ENCODE measurements around the gene NHLRC3. TPM values are rescaled to one million over a fixed set of nuclear protein-coding genes. Genes with fewer than 3 reads are reported as not detected.

The NHLRC3 gene
- total RNA-seq, 1 experiment from 2014 or later: 10.6 TPM

DNA sequence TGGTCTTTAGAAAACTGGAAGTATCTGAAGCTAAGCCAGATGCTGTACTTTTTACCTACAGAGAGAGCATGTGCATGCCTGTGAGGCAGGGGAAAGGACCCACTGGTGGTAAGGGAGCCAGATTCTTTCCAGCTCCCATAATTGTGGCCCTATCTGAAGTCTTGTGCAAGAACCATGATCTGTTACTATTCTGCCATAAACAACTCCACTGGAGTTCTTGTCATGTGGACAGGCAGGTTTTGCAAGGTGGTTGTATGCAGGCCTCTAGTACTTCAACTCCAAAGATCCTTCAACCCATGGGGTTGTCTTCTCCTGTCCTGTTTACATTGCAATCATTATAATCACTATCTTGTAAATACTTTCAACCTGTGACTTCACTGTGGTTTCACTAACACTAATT is 14.5 kb upstream of the NHLRC3 start:
- Histone ChIP-seq H3K4me2 (ENCODE audit: low read length) (no peak overlapping the region), H3F3A (ENCODE audit: low read length, unreplicated experiment) (no peaks in the 10 kb centered on the region), H3K79me2 (ENCODE audit: low read length) (no peaks in the 10 kb centered on the region), H3K4me3 (ENCODE audit: low read length) (no peak overlapping the region), H4K20me1 (ENCODE audit: low read length) (no peaks in the 10 kb centered on the region), H3K27ac (ENCODE audit: low read length) (no peak overlapping the region), H3K9me2 (replicated peaks; ENCODE audit: low read length) (no peaks in the 10 kb centered on the region), H3K27me3 (ENCODE audit: low read length) (no peaks in the 10 kb centered on the region), H3K4me1 (ENCODE audit: insufficient read depth, low read length) (0 out of 2 replicates have a peak, but pooled peaks cover 7% of the 10 kb centered on the region), H3K9ac (ENCODE audit: low read length) (no peak overlapping the region), H3K9me3 (ENCODE audit: low read length) (no peaks in the 10 kb centered on the region), H3K36me3 (ENCODE audit: low read depth, low read length) (peaks cover 41% of the 10 kb centered on the region), H2AFZ (ENCODE audit: low read length) (no peak overlapping the region)
- intact Hi-C loops (cut with micrococcal nuclease): no loop called here
- DNase-seq (peak; percentile 37), ATAC-seq (0 out of 2 replicates have a peak, but pooled peaks have one; percentile 27)
- no TSS peak for BruUV-seq (replicated peaks)
- CTCF ChIA-PET: interaction anchor here (0.6 kb wide), 1 partner anchor 579 kb away, joined by 3 read pairs; the partner anchor contains the start of gene LHFPL6
- TF ChIP-seq EZH2 (IDR thresholded peaks at IDR 0.05; ENCODE audit: low read length, unreplicated experiment) (no peak), CTCF (conservative IDR thresholded peaks at IDR 0.05; ENCODE audit: low read depth, low read length) (no peak), EZH2phosphoT487 (IDR thresholded peaks at IDR 0.05; ENCODE audit: borderline replicate concordance, low read length) (no peak)
- POLR2A ChIA-PET (ENCODE audit: unreplicated experiment): no interaction called here

DNA sequence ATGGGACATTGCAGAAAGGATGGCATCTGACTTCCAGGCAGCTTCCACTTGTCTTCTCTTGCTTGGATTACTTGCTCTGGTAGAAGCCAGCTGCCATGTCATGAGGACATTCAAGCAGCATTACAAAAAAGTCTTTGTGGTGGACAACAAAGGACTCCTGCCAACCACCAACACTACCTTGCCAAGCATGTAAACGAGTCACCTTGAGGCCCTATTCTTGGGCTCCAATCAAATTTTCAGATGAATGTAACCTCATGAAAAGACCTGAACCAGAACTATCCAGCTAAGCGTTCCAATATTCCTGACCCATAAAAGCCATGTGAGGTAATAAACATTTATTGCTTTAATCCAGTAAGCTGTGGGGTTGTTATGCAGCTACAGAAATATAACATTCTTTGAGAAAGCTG is 12.8 kb upstream of the NHLRC3 start:
- CTCF ChIA-PET: no interaction called here
- Histone ChIP-seq H3K79me2 (ENCODE audit: low read length) (peaks cover under 1% of the 10 kb centered on the region; the same call in 1 of the 2 replicates), H2AFZ (ENCODE audit: low read length) (no peak overlapping the region), H3K9me3 (ENCODE audit: low read length) (no peaks in the 10 kb centered on the region), H3K36me3 (ENCODE audit: low read depth, low read length) (peaks cover 43% of the 10 kb centered on the region), H3K9ac (ENCODE audit: low read length) (no peak overlapping the region), H3K4me3 (ENCODE audit: low read length) (no peak overlapping the region), H3K27me3 (ENCODE audit: low read length) (no peaks in the 10 kb centered on the region), H3K4me2 (ENCODE audit: low read length) (no peak overlapping the region), H3K9me2 (replicated peaks; ENCODE audit: low read length) (no peaks in the 10 kb centered on the region), H3F3A (ENCODE audit: low read length, unreplicated experiment) (no peaks in the 10 kb centered on the region), H3K27ac (ENCODE audit: low read length) (no peak overlapping the region), H4K20me1 (ENCODE audit: low read length) (no peaks in the 10 kb centered on the region), H3K4me1 (ENCODE audit: insufficient read depth, low read length) (0 out of 2 replicates have a peak, but pooled peaks cover 7% of the 10 kb centered on the region)
- POLR2A ChIA-PET (ENCODE audit: unreplicated experiment): no interaction called here
- intact Hi-C loops (cut with micrococcal nuclease): no loop called here
- TF ChIP-seq EZH2 (IDR thresholded peaks at IDR 0.05; ENCODE audit: low read length, unreplicated experiment): no peak
- TF ChIP-seq CTCF (conservative IDR thresholded peaks at IDR 0.05; ENCODE audit: low read depth, low read length): no peak
- no peak for TF ChIP-seq EZH2phosphoT487 (IDR thresholded peaks at IDR 0.05; ENCODE audit: borderline replicate concordance, low read length)
- DNase-seq (peak; percentile 10), ATAC-seq (peak; percentile 71)
- no TSS peak for BruUV-seq (replicated peaks)

DNA sequence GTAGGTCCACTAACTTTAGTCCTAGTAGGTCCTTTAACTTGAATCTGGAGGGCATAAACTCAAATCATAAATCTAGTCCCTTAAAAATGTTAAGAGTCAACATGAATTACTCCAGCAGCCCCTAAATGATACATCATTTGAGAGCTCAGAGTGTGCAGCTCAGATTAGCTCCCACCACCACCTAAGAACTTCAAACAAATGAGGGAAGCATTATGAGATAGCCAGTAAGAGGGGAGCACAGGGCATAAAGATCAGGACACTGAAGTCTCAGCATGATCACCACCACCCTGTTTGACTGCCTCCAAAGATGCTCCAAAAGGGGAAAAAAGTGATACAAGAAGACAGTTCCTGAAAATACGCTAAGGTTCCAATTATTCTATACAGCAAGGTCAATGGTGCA is 6.1 kb upstream of the NHLRC3 start:
- H4K20me1 ChIP-seq (ENCODE audit: low read length): peaks cover 18% of the 10 kb centered on the region
- H3K4me1 ChIP-seq (ENCODE audit: insufficient read depth, low read length): 0 out of 2 replicates have a peak, but pooled peaks cover 5% of the 10 kb centered on the region
- H3K27ac ChIP-seq (ENCODE audit: low read length): no peak overlapping the region
- no peaks in the 10 kb centered on the region for H3K9me2 ChIP-seq (replicated peaks; ENCODE audit: low read length)
- H3K4me3 ChIP-seq (ENCODE audit: low read length): no peak overlapping the region
- CTCF ChIA-PET: no interaction called here
- peaks cover 63% of the 10 kb centered on the region for H3K79me2 ChIP-seq (ENCODE audit: low read length)
- H3K9ac ChIP-seq (ENCODE audit: low read length): no peak overlapping the region
- H3K4me2 ChIP-seq (ENCODE audit: low read length): no peak overlapping the region
- no peak for TF ChIP-seq CTCF (conservative IDR thresholded peaks at IDR 0.05; ENCODE audit: low read depth, low read length)
- TF ChIP-seq EZH2 (IDR thresholded peaks at IDR 0.05; ENCODE audit: low read length, unreplicated experiment): no peak
- no peak for TF ChIP-seq EZH2phosphoT487 (IDR thresholded peaks at IDR 0.05; ENCODE audit: borderline replicate concordance, low read length)
- DNase-seq (no peak), ATAC-seq (no peak)
- H3F3A ChIP-seq (ENCODE audit: low read length, unreplicated experiment): no peaks in the 10 kb centered on the region
- peaks cover 20% of the 10 kb centered on the region for H3K36me3 ChIP-seq (ENCODE audit: low read depth, low read length)
- H2AFZ ChIP-seq (ENCODE audit: low read length): no peak overlapping the region
- BruUV-seq (replicated peaks): no TSS peak
- H3K27me3 ChIP-seq (ENCODE audit: low read length): no peaks in the 10 kb centered on the region
- H3K9me3 ChIP-seq (ENCODE audit: low read length): no peaks in the 10 kb centered on the region
- POLR2A ChIA-PET (ENCODE audit: unreplicated experiment): no interaction called here
- intact Hi-C loops (cut with micrococcal nuclease): no loop called here
